ENCODE results near the gene PTPRR.

The PTPRR gene

GRCh38 chr12:70698345-70698744 lies 222.2 kb downstream of the PTPRR start:
- Histone ChIP-seq H3K4me3 (ENCODE audit: low read depth, low read length) (no peak overlapping the region), H3K9ac (ENCODE audit: low read depth, low read length) (no peak overlapping the region), H3K27me3 (ENCODE audit: control insufficient read depth, insufficient read depth, low read length) (no peaks in the 10 kb centered on the region), H3K36me3 (ENCODE audit: control insufficient read depth, insufficient read depth, low read length) (no peaks in the 10 kb centered on the region), H3K9me3 (ENCODE audit: control insufficient read depth, insufficient read depth, low read length) (no peaks in the 10 kb centered on the region), H3K4me1 (ENCODE audit: control insufficient read depth, insufficient read depth, low read length) (no peaks in the 10 kb centered on the region)

GRCh38 chr12:70695361-70696023 lies 225.0 kb downstream of the PTPRR start:
- Histone ChIP-seq H3K9me3 (ENCODE audit: control insufficient read depth, insufficient read depth, low read length) (no peaks in the 10 kb centered on the region), H3K4me3 (ENCODE audit: low read depth, low read length) (no peak overlapping the region), H3K36me3 (ENCODE audit: control insufficient read depth, insufficient read depth, low read length) (no peaks in the 10 kb centered on the region), H3K9ac (ENCODE audit: low read depth, low read length) (no peak overlapping the region), H3K4me1 (ENCODE audit: control insufficient read depth, insufficient read depth, low read length) (no peaks in the 10 kb centered on the region), H3K27me3 (ENCODE audit: control insufficient read depth, insufficient read depth, low read length) (no peaks in the 10 kb centered on the region)

GRCh38 chr12:70692681-70693288 lies 227.8 kb downstream of the PTPRR start:
- H3K4me1 ChIP-seq (ENCODE audit: control insufficient read depth, insufficient read depth, low read length): peaks cover 8% of the 10 kb centered on the region
- no peaks in the 10 kb centered on the region for H3K27me3 ChIP-seq (ENCODE audit: control insufficient read depth, insufficient read depth, low read length)
- H3K4me3 ChIP-seq (ENCODE audit: low read depth, low read length): no peak overlapping the region
- no peak overlapping the region for H3K9ac ChIP-seq (ENCODE audit: low read depth, low read length)
- H3K9me3 ChIP-seq (ENCODE audit: control insufficient read depth, insufficient read depth, low read length): no peaks in the 10 kb centered on the region
- H3K36me3 ChIP-seq (ENCODE audit: control insufficient read depth, insufficient read depth, low read length): no peaks in the 10 kb centered on the region

GRCh38 chr12:70691018-70691672 lies 229.4 kb downstream of the PTPRR start:
- Histone ChIP-seq H3K9me3 (ENCODE audit: control insufficient read depth, insufficient read depth, low read length) (no peaks in the 10 kb centered on the region), H3K36me3 (ENCODE audit: control insufficient read depth, insufficient read depth, low read length) (no peaks in the 10 kb centered on the region), H3K27me3 (ENCODE audit: control insufficient read depth, insufficient read depth, low read length) (no peaks in the 10 kb centered on the region), H3K4me3 (ENCODE audit: low read depth, low read length) (no peak overlapping the region), H3K9ac (ENCODE audit: low read depth, low read length) (no peak overlapping the region), H3K4me1 (ENCODE audit: control insufficient read depth, insufficient read depth, low read length) (peaks cover 8% of the 10 kb centered on the region)

- Histone ChIP-seq H3K36me3 (ENCODE audit: control insufficient read depth, insufficient read depth, low read length) (no peaks in the 10 kb centered on the region), H3K4me1 (ENCODE audit: control insufficient read depth, insufficient read depth, low read length) (peaks cover 8% of the 10 kb centered on the region), H3K9me3 (ENCODE audit: control insufficient read depth, insufficient read depth, low read length) (no peaks in the 10 kb centered on the region), H3K27me3 (ENCODE audit: control insufficient read depth, insufficient read depth, low read length) (no peaks in the 10 kb centered on the region), H3K4me3 (ENCODE audit: low read depth, low read length) (no peak overlapping the region), H3K9ac (ENCODE audit: low read depth, low read length) (no peak overlapping the region)
These were observed 233.6 kb downstream of the PTPRR start for GRCh38 chr12:70686907-70687306.

DNA sequence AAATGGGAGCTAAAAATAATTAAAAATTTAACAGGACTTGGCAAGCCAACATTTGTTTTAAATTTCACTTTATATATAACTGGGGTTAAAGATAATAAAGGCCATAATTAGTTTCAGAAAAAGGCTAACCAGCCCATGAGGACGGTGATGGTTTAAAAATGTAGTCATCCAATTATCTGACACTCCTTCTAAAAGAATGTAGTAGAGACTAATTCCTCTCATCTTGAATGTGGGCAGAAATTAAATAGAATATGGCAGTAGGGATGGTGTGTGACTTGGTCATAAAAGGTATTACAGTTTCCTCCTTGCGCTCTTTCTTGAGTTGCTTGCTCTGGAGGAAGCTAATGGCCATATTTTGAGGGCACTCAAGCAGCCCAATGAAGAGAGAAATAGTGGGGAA lies 234.2 kb downstream of the PTPRR start:
- no peaks in the 10 kb centered on the region for H3K27me3 ChIP-seq (ENCODE audit: control insufficient read depth, insufficient read depth, low read length)
- H3K9me3 ChIP-seq (ENCODE audit: control insufficient read depth, insufficient read depth, low read length): no peaks in the 10 kb centered on the region
- no peak overlapping the region for H3K4me3 ChIP-seq (ENCODE audit: low read depth, low read length)
- H3K36me3 ChIP-seq (ENCODE audit: control insufficient read depth, insufficient read depth, low read length): no peaks in the 10 kb centered on the region
- no peak overlapping the region for H3K9ac ChIP-seq (ENCODE audit: low read depth, low read length)
- peaks cover 8% of the 10 kb centered on the region for H3K4me1 ChIP-seq (ENCODE audit: control insufficient read depth, insufficient read depth, low read length)

DNA sequence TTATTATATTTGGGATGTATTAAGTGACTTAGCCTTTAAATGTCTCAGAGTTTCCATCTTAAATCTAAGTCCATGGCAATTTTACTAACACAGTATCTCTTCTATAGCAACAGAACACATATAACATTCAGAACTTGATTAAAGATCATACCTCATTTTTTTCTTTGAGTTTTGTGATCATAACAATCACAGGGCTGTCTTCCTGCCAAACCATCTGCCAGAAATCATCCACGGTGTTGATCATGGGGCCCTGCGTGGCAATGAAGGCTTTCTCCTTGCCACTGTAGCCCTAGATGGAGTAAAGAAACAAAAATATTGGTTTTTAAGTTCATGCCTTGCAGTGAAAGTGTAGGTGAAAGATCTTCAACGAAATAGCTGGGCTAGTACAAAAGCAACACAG lies 236.6 kb downstream of the PTPRR start:
- Histone ChIP-seq H3K9ac (ENCODE audit: low read depth, low read length) (no peak overlapping the region), H3K9me3 (ENCODE audit: control insufficient read depth, insufficient read depth, low read length) (no peaks in the 10 kb centered on the region), H3K27me3 (ENCODE audit: control insufficient read depth, insufficient read depth, low read length) (no peaks in the 10 kb centered on the region), H3K36me3 (ENCODE audit: control insufficient read depth, insufficient read depth, low read length) (no peaks in the 10 kb centered on the region), H3K4me1 (ENCODE audit: control insufficient read depth, insufficient read depth, low read length) (peaks cover 3% of the 10 kb centered on the region), H3K4me3 (ENCODE audit: low read depth, low read length) (no peak overlapping the region)

- H3K9me3 ChIP-seq (ENCODE audit: control insufficient read depth, insufficient read depth, low read length): no peaks in the 10 kb centered on the region
- H3K27me3 ChIP-seq (ENCODE audit: control insufficient read depth, insufficient read depth, low read length): no peaks in the 10 kb centered on the region
- no peaks in the 10 kb centered on the region for H3K4me1 ChIP-seq (ENCODE audit: control insufficient read depth, insufficient read depth, low read length)
- H3K9ac ChIP-seq (ENCODE audit: low read depth, low read length): no peak overlapping the region
- no peak overlapping the region for H3K4me3 ChIP-seq (ENCODE audit: low read depth, low read length)
- H3K36me3 ChIP-seq (ENCODE audit: control insufficient read depth, insufficient read depth, low read length): no peaks in the 10 kb centered on the region
These were observed 248.8 kb downstream of the PTPRR start for GRCh38 chr12:70671698-70672097.

DNA sequence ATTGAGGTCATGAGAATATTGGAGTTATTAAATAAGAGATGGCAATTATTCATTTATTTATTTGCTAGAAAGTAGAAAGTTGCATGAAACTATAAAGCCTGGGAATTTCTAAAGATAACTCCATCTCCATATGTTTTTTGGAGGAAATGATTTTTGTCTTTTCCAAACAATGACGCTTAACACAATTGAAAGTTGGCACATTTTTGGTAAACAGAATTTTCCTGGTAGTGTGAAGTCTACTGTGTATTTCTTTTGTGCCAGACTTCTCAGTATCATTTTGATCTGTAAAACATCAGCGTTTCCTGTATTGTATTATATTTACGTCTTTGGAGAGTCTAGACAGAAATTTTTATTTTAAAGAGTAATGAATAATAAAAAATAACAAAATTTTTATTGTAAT lies 249.6 kb downstream of the PTPRR start:
- no peaks in the 10 kb centered on the region for H3K36me3 ChIP-seq (ENCODE audit: control insufficient read depth, insufficient read depth, low read length)
- H3K27me3 ChIP-seq (ENCODE audit: control insufficient read depth, insufficient read depth, low read length): no peaks in the 10 kb centered on the region
- no peaks in the 10 kb centered on the region for H3K9me3 ChIP-seq (ENCODE audit: control insufficient read depth, insufficient read depth, low read length)
- H3K4me1 ChIP-seq (ENCODE audit: control insufficient read depth, insufficient read depth, low read length): no peaks in the 10 kb centered on the region
- H3K4me3 ChIP-seq (ENCODE audit: low read depth, low read length): no peak overlapping the region
- no peak overlapping the region for H3K9ac ChIP-seq (ENCODE audit: low read depth, low read length)

DNA sequence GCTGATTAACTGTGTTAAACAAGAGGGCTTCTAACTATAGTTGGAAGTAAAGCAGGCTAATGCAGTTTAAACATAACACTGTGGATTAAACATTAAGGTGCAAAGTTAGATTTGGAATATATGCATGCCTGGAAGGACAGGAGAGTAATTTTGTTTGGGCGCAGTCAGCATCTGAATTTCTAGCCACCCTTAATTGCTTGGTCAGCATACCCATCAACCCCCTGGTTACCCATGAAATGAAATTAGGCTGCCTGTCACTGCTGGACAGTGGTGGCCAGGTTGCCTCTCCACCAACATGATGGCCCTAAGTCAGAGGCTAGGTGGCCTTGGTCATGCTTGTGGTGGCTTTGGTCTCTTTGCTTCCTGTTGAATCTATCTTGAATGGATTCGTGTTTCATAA lies 253.3 kb downstream of the PTPRR start:
- no peak overlapping the region for H3K9ac ChIP-seq (ENCODE audit: low read depth, low read length)
- no peaks in the 10 kb centered on the region for H3K36me3 ChIP-seq (ENCODE audit: control insufficient read depth, insufficient read depth, low read length)
- H3K4me1 ChIP-seq (ENCODE audit: control insufficient read depth, insufficient read depth, low read length): peaks cover 6% of the 10 kb centered on the region
- no peaks in the 10 kb centered on the region for H3K9me3 ChIP-seq (ENCODE audit: control insufficient read depth, insufficient read depth, low read length)
- H3K4me3 ChIP-seq (ENCODE audit: low read depth, low read length): no peak overlapping the region
- no peaks in the 10 kb centered on the region for H3K27me3 ChIP-seq (ENCODE audit: control insufficient read depth, insufficient read depth, low read length)

DNA sequence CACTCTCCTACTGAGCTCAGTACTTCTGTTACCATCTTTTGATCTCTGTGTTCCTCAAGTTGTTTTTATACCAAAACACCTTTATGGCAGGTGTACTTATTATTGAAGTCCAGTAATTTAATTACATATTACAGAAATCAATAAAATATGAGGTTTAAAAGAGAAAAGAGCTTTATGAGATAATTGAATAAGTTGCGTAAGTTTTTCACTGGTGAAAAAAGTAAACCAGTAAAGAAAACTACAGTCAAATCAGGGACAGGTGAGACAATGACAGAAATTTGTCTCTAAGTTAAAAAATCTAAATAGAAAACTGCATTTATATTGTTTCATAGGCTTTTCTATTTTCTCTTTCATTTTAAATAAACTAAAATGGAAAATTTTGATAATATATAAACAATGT lies 254.2 kb downstream of the PTPRR start:
- Histone ChIP-seq H3K4me1 (ENCODE audit: control insufficient read depth, insufficient read depth, low read length) (peaks cover 10% of the 10 kb centered on the region), H3K36me3 (ENCODE audit: control insufficient read depth, insufficient read depth, low read length) (no peaks in the 10 kb centered on the region), H3K27me3 (ENCODE audit: control insufficient read depth, insufficient read depth, low read length) (no peaks in the 10 kb centered on the region), H3K4me3 (ENCODE audit: low read depth, low read length) (no peak overlapping the region), H3K9me3 (ENCODE audit: control insufficient read depth, insufficient read depth, low read length) (no peaks in the 10 kb centered on the region), H3K9ac (ENCODE audit: low read depth, low read length) (no peak overlapping the region)

GRCh38 chr12:70664465-70664881 lies 256.1 kb downstream of the PTPRR start:
- H3K9me3 ChIP-seq (ENCODE audit: control insufficient read depth, insufficient read depth, low read length): no peaks in the 10 kb centered on the region
- H3K4me1 ChIP-seq (ENCODE audit: control insufficient read depth, insufficient read depth, low read length): peaks cover 10% of the 10 kb centered on the region
- H3K27me3 ChIP-seq (ENCODE audit: control insufficient read depth, insufficient read depth, low read length): no peaks in the 10 kb centered on the region
- H3K9ac ChIP-seq (ENCODE audit: low read depth, low read length): no peak overlapping the region
- H3K4me3 ChIP-seq (ENCODE audit: low read depth, low read length): peak overlapping the region; percentile 19
- H3K36me3 ChIP-seq (ENCODE audit: control insufficient read depth, insufficient read depth, low read length): no peaks in the 10 kb centered on the region

Measured in iPS-15b (cell line).